Measurements from ENCODE around the gene CADM1. TPM values are rescaled to one million over a fixed set of nuclear protein-coding genes. Genes with fewer than 3 reads are reported as not detected.

CADM1 gene
- total RNA-seq, 1 experiment from 2014 or later: 1.1 TPM

DNA sequence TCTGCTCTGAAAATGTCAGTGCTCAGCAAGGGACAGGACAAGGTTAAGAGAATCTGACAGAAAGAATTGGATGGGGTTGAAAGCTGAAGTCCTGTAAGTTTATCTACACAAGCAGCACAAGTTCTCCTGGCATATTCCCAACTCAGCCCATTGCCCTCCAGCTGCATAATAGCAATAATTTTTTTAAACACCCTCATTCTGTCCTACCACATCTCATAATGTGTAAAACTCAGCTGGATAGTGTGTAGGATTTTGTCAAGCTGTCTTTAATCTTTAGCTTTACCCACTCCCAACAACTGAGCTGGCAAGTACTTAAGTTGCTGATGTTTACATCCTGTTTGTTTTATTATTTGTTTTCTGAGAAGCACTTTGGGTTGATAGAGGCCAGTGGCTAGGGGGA is 158.9 kb downstream of the CADM1 start:
- H3K9me2 ChIP-seq (replicated peaks; ENCODE audit: low read length): no peaks in the 10 kb centered on the region
- H2AFZ ChIP-seq (ENCODE audit: low read length): no peak overlapping the region
- TF ChIP-seq, protein P1, sequence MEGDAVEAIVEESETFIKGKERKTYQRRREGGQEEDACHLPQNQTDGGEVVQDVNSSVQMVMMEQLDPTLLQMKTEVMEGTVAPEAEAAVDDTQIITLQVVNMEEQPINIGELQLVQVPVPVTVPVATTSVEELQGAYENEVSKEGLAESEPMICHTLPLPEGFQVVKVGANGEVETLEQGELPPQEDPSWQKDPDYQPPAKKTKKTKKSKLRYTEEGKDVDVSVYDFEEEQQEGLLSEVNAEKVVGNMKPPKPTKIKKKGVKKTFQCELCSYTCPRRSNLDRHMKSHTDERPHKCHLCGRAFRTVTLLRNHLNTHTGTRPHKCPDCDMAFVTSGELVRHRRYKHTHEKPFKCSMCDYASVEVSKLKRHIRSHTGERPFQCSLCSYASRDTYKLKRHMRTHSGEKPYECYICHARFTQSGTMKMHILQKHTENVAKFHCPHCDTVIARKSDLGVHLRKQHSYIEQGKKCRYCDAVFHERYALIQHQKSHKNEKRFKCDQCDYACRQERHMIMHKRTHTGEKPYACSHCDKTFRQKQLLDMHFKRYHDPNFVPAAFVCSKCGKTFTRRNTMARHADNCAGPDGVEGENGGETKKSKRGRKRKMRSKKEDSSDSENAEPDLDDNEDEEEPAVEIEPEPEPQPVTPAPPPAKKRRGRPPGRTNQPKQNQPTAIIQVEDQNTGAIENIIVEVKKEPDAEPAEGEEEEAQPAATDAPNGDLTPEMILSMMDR (conservative IDR thresholded peaks at IDR 0.05; ENCODE audit: low read depth, low read length): no peak
- TF ChIP-seq EZH2 (IDR thresholded peaks at IDR 0.05; ENCODE audit: low read length, unreplicated experiment) (no peak), EZH2phosphoT487 (IDR thresholded peaks at IDR 0.05; ENCODE audit: borderline replicate concordance, low read length) (no peak)
- no peaks in the 10 kb centered on the region for H3K79me2 ChIP-seq (ENCODE audit: low read length)
- ChIA-PET POLR2A (ENCODE audit: unreplicated experiment) (no interaction called here), CTCF (no interaction called here)
- H3K4me1 ChIP-seq (ENCODE audit: insufficient read depth, low read length): no peaks in the 10 kb centered on the region
- no peaks in the 10 kb centered on the region for H3K27me3 ChIP-seq (ENCODE audit: low read length)
- no peaks in the 10 kb centered on the region for H3K36me3 ChIP-seq (ENCODE audit: low read depth, low read length)
- no peak for DNase-seq
- no peak for ATAC-seq
- no peaks in the 10 kb centered on the region for H3K9me3 ChIP-seq (ENCODE audit: low read length)
- H4K20me1 ChIP-seq (ENCODE audit: low read length): no peaks in the 10 kb centered on the region
- intact Hi-C loops (cut with micrococcal nuclease): no loop called here
- H3K27ac ChIP-seq (ENCODE audit: low read length): no peak overlapping the region
- H3K9ac ChIP-seq (ENCODE audit: low read length): no peak overlapping the region
- no TSS peak for BruUV-seq (replicated peaks)
- H3F3A ChIP-seq (ENCODE audit: low read length, unreplicated experiment): no peaks in the 10 kb centered on the region
- H3K4me3 ChIP-seq (ENCODE audit: low read length): no peak overlapping the region
- H3K4me2 ChIP-seq (ENCODE audit: low read length): no peak overlapping the region

DNA sequence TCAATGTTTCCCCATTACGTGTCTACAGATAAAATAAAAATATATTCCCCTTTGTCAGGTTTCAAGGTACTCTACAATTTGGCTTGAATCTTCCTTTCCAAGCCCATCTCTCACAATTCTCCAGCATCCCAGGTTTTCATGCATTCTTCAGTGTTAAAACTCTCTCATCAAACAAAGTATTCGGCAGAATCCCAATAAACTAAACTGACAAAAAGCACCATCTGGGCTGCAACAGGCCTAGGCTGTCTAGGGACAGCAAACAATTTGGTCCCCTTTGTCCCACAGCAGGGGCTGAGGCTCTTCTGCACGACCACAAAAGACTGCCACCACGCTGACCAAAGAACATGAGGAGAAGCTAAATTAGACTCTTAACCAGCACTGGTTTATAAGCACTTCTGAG is 159.4 kb downstream of the CADM1 start:
- Histone ChIP-seq H3K36me3 (ENCODE audit: low read depth, low read length) (no peaks in the 10 kb centered on the region), H3K9me3 (ENCODE audit: low read length) (no peaks in the 10 kb centered on the region), H3K27ac (ENCODE audit: low read length) (no peak overlapping the region), H3F3A (ENCODE audit: low read length, unreplicated experiment) (no peaks in the 10 kb centered on the region), H3K4me1 (ENCODE audit: insufficient read depth, low read length) (no peaks in the 10 kb centered on the region), H2AFZ (ENCODE audit: low read length) (no peak overlapping the region), H3K27me3 (ENCODE audit: low read length) (no peaks in the 10 kb centered on the region), H3K9ac (ENCODE audit: low read length) (no peak overlapping the region), H3K4me2 (ENCODE audit: low read length) (no peak overlapping the region), H3K4me3 (ENCODE audit: low read length) (no peak overlapping the region), H3K79me2 (ENCODE audit: low read length) (no peaks in the 10 kb centered on the region), H4K20me1 (ENCODE audit: low read length) (no peaks in the 10 kb centered on the region), H3K9me2 (replicated peaks; ENCODE audit: low read length) (no peaks in the 10 kb centered on the region)
- intact Hi-C loops (cut with micrococcal nuclease): no loop called here
- TF ChIP-seq EZH2phosphoT487 (IDR thresholded peaks at IDR 0.05; ENCODE audit: borderline replicate concordance, low read length) (no peak), EZH2 (IDR thresholded peaks at IDR 0.05; ENCODE audit: low read length, unreplicated experiment) (no peak)
- TF ChIP-seq, protein P1 (conservative IDR thresholded peaks at IDR 0.05; ENCODE audit: low read depth, low read length): no peak
- CTCF ChIA-PET: no interaction called here
- BruUV-seq (replicated peaks): no TSS peak
- POLR2A ChIA-PET (ENCODE audit: unreplicated experiment): no interaction called here
- no peak for ATAC-seq
- DNase-seq: no peak

DNA sequence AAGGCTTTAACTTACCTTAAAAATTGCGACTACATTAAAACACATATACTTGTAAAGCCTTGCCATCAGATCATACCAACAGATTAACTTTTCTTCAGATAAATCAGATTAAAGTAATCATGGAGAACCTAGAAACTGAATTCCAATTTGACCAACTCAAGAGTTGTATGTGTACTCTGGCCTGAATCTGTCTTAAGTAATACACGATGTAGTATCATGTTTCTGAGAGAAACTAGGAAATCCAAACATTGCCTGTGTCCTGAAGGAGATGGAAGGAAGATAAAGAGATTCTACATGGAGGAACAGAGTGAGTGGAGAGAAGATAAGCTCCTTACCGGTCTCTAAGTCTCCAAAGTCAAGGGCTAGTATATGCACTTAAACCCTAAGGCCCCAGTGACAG is 162.1 kb downstream of the CADM1 start:
- ATAC-seq: no peak

More for the DNA sequence above, 162.1 kb downstream of the CADM1 start:
- H3K4me1 ChIP-seq (ENCODE audit: insufficient read depth, low read length): no peaks in the 10 kb centered on the region
- no peak for DNase-seq
- H3K27me3 ChIP-seq (ENCODE audit: low read length): no peaks in the 10 kb centered on the region
- BruUV-seq (replicated peaks): no TSS peak
- H3F3A ChIP-seq (ENCODE audit: low read length, unreplicated experiment): no peaks in the 10 kb centered on the region
- CTCF ChIA-PET: no interaction called here
- no peak overlapping the region for H3K9ac ChIP-seq (ENCODE audit: low read length)
- H3K4me2 ChIP-seq (ENCODE audit: low read length): no peak overlapping the region
- H4K20me1 ChIP-seq (ENCODE audit: low read length): no peaks in the 10 kb centered on the region
- no peaks in the 10 kb centered on the region for H3K79me2 ChIP-seq (ENCODE audit: low read length)
- TF ChIP-seq EZH2 (IDR thresholded peaks at IDR 0.05; ENCODE audit: low read length, unreplicated experiment) (no peak), EZH2phosphoT487 (IDR thresholded peaks at IDR 0.05; ENCODE audit: borderline replicate concordance, low read length) (no peak)
- TF ChIP-seq, protein P1 (conservative IDR thresholded peaks at IDR 0.05; ENCODE audit: low read depth, low read length): no peak
- H2AFZ ChIP-seq (ENCODE audit: low read length): no peak overlapping the region
- POLR2A ChIA-PET (ENCODE audit: unreplicated experiment): no interaction called here
- H3K9me3 ChIP-seq (ENCODE audit: low read length): no peaks in the 10 kb centered on the region
- H3K4me3 ChIP-seq (ENCODE audit: low read length): no peak overlapping the region
- no peaks in the 10 kb centered on the region for H3K36me3 ChIP-seq (ENCODE audit: low read depth, low read length)
- H3K9me2 ChIP-seq (replicated peaks; ENCODE audit: low read length): no peaks in the 10 kb centered on the region
- no peak overlapping the region for H3K27ac ChIP-seq (ENCODE audit: low read length)
- intact Hi-C loops (cut with micrococcal nuclease): no loop called here
